ENCODE data around the gene OTC.

- TF ChIP-seq EZH2 (IDR thresholded peaks at IDR 0.05; ENCODE audit: insufficient read depth, poor library complexity, severe bottlenecking) = no peak
- no peak for TF ChIP-seq EZH2phosphoT487 (IDR thresholded peaks at IDR 0.05; ENCODE audit: insufficient read depth, low read depth)
Observed at GRCh38 chrX:38438321-38438720, 85.9 kb downstream of the OTC start.

Measured in GM23248 (cell line).